Karpas-422 (cell line): ENCODE measurements around the gene THPO. TPM values are rescaled to one million over a fixed set of nuclear protein-coding genes. Genes with fewer than 3 reads are reported as not detected.

ENCODE experiments used
- DNase-seq: peaks from one replicate; pipeline ENCODE4 v3.0.0-alpha.2; 2015
- H2AFZ ChIP-seq: fragments of 200-600 bp; sonication (generic); 2 replicates; pipeline ENCODE4 v1.6.1; 2014; ENCODE audit warnings: antibody characterized with exemption, low read length, mixed read lengths
- H3K27ac ChIP-seq: fragments of 200-600 bp; sonication (generic); 2 replicates; pipeline ENCODE4 v1.5.1; 2014; ENCODE audit warnings: mild to moderate bottlenecking, low read length, moderate library complexity
- H3K27me3 ChIP-seq: fragments of 200-600 bp; sonication (generic); 2 replicates; pipeline ENCODE4 v1.6.1; 2014; ENCODE audit warnings: low read length, mixed read lengths
- H3K36me3 ChIP-seq: fragments of 200-600 bp; sonication (generic); 2 replicates; pipeline ENCODE4 v1.6.1; 2014; ENCODE audit warnings: low read length, mixed read lengths; ENCODE audit not compliant: insufficient read depth
- H3K4me1 ChIP-seq: fragments of 200-600 bp; sonication (generic); 2 replicates; pipeline ENCODE4 v1.6.1; 2014; ENCODE audit warnings: mild to moderate bottlenecking, low read length, mixed read lengths
- H3K4me2 ChIP-seq: fragments of 200-600 bp; sonication (generic); 2 replicates; pipeline ENCODE4 v1.6.1; 2014; ENCODE audit warnings: low read length, low read depth, mild to moderate bottlenecking; ENCODE audit not compliant: poor library complexity, severe bottlenecking
- H3K4me3 ChIP-seq: fragments of 200-600 bp; sonication (generic); 2 replicates; pipeline ENCODE4 v1.5.1; 2014; ENCODE audit warnings: mild to moderate bottlenecking, antibody characterized with exemption, low read length, mixed read lengths
- H3K79me2 ChIP-seq: fragments of 200-600 bp; sonication (generic); 2 replicates; pipeline ENCODE4 v1.6.1; 2014; ENCODE audit warnings: mild to moderate bottlenecking, low read length, mixed read lengths
- H3K9ac ChIP-seq: fragments of 200-600 bp; sonication (generic); 2 replicates; pipeline ENCODE4 v1.6.0; 2014; ENCODE audit warnings: low read length
- H3K9me2 ChIP-seq: fragments of 200-600 bp; sonication (generic), shearing (Covaris generic); replicated peaks from 2 replicates; pipeline ENCODE4 v1.6.0; 2014; ENCODE audit warnings: mild to moderate bottlenecking, low read length, moderate library complexity; ENCODE audit not compliant: insufficient read depth
- H3K9me3 ChIP-seq: fragments of 300-700, 200-600 bp; sonication (generic); 2 replicates; pipeline ENCODE4 v1.6.1; 2014; ENCODE audit warnings: low read length, mixed read lengths
- H4K20me1 ChIP-seq: fragments of 200-600 bp; sonication (generic); 2 replicates; pipeline ENCODE4 v1.6.1; 2014; ENCODE audit warnings: mild to moderate bottlenecking, antibody characterized with exemption, low read length, low read depth; ENCODE audit not compliant: insufficient read depth
- small RNA-seq: library from RNA; depleted of rRNA; stranded (forward); fragments of <200 nt; gene quantifications from one replicate; pipeline ENCODE3, GENCODE V24; 2014
- total RNA-seq: library from RNA; depleted of rRNA; stranded (reverse); fragments of >200 nt; shearing (Covaris generic); gene quantifications from 2 replicates; pipeline ENCODE4 v1.2.3, GENCODE V29; 2014; ENCODE audit warnings: low replicate concordance; rRNA removed

THPO gene
- total RNA-seq, 1 experiment from 2014 or later = 12.5 TPM

GRCh38 chr3:184328516-184328915 is 49.5 kb downstream of the THPO start:
- no peaks in the 10 kb centered on the region for H3K9me3 ChIP-seq
- no peaks in the 10 kb centered on the region; the same call in 1 of the 2 replicates for H3K4me1 ChIP-seq
- no peaks in the 10 kb centered on the region for H3K27me3 ChIP-seq
- no peak overlapping the region for H3K4me2 ChIP-seq
- H3K9me2 ChIP-seq = no peaks in the 10 kb centered on the region
- no peak overlapping the region for H3K4me3 ChIP-seq
- no peak overlapping the region for H3K27ac ChIP-seq
- peaks cover 78% of the 10 kb centered on the region for H4K20me1 ChIP-seq
- no peak overlapping the region for H3K9ac ChIP-seq
- no peak overlapping the region for H2AFZ ChIP-seq
- H3K36me3 ChIP-seq = peaks cover 87% of the 10 kb centered on the region
- peaks cover 19% of the 10 kb centered on the region for H3K79me2 ChIP-seq
- DNase-seq = no peak

DNA sequence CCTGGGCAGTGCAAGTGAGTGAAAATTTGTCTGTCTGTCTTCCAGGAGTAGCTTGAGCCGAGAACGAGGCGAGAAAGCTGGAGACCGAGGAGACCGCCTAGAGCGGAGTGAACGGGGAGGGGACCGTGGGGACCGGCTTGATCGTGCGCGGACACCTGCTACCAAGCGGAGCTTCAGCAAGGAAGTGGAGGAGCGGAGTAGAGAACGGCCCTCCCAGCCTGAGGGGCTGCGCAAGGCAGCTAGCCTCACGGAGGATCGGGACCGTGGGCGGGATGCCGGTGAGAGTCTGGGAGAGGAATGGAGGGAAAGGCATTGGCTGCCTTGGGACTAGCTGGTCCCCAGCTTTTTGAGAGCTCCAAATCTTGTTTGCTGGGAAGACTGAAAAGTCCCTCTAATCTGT is 50.8 kb downstream of the THPO start:
- H3K9ac ChIP-seq = no peak overlapping the region

GRCh38 chr3:184325715-184326369 is 52.2 kb downstream of the THPO start:
- H3K4me1 ChIP-seq = no peaks in the 10 kb centered on the region
- H3K9me3 ChIP-seq = no peaks in the 10 kb centered on the region
- H3K9ac ChIP-seq = no peak overlapping the region
- DNase-seq = no peak
- no peak overlapping the region for H3K27ac ChIP-seq
- no peaks in the 10 kb centered on the region for H3K9me2 ChIP-seq
- no peaks in the 10 kb centered on the region for H3K27me3 ChIP-seq
- H3K36me3 ChIP-seq = peaks cover 92% of the 10 kb centered on the region
- no peak overlapping the region for H3K4me2 ChIP-seq
- H3K4me3 ChIP-seq = no peak overlapping the region
- H3K79me2 ChIP-seq = peaks cover 40% of the 10 kb centered on the region
- peaks cover 83% of the 10 kb centered on the region for H4K20me1 ChIP-seq
- no peak overlapping the region for H2AFZ ChIP-seq

More for the DNA sequence above, 50.8 kb downstream of the THPO start:
- Histone ChIP-seq H3K9me3 (no peaks in the 10 kb centered on the region), H3K4me1 (no peaks in the 10 kb centered on the region), H3K9me2 (no peaks in the 10 kb centered on the region), H3K27me3 (no peaks in the 10 kb centered on the region), H3K4me3 (no peak overlapping the region), H3K4me2 (no peak overlapping the region), H3K79me2 (peaks cover 27% of the 10 kb centered on the region), H3K27ac (no peak overlapping the region), H4K20me1 (peaks cover 78% of the 10 kb centered on the region), H3K36me3 (peaks cover 91% of the 10 kb centered on the region), H2AFZ (no peak overlapping the region)
- no peak for DNase-seq

- Histone ChIP-seq H3K27ac (no peak overlapping the region), H3K9me3 (no peaks in the 10 kb centered on the region), H3K79me2 (peaks cover 45% of the 10 kb centered on the region), H3K27me3 (no peaks in the 10 kb centered on the region), H3K4me1 (no peaks in the 10 kb centered on the region), H3K9me2 (no peaks in the 10 kb centered on the region), H3K36me3 (peaks cover 95% of the 10 kb centered on the region), H2AFZ (no peak overlapping the region), H3K4me3 (no peak overlapping the region), H3K9ac (no peak overlapping the region), H4K20me1 (peaks cover 88% of the 10 kb centered on the region), H3K4me2 (no peak overlapping the region)
- DNase-seq = no peak
These were observed 52.7 kb downstream of the THPO start for GRCh38 chr3:184325269-184325668.

DNA sequence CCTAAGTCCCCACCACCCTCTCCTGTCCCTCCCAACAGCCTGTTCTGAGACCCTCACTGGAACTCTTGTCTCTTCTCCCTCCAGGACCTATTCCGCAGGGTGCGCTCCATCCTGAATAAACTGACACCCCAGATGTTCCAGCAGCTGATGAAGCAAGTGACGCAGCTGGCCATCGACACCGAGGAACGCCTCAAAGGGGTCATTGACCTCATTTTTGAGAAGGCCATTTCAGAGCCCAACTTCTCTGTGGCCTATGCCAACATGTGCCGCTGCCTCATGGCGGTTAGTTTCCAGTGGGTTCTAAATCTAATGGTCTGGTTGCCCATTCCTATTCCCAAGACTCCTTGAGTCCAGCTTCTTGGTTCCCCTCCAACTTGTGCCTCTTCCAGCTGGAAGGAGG is 54.3 kb downstream of the THPO start:
- Histone ChIP-seq H3K4me2 (no peak overlapping the region), H3K4me1 (no peaks in the 10 kb centered on the region), H3K79me2 (peaks cover 60% of the 10 kb centered on the region), H3K9me2 (no peaks in the 10 kb centered on the region), H3K9ac (no peak overlapping the region), H3K9me3 (no peaks in the 10 kb centered on the region), H3K27me3 (no peaks in the 10 kb centered on the region), H4K20me1 (peaks cover 88% of the 10 kb centered on the region), H3K27ac (no peak overlapping the region), H2AFZ (no peak overlapping the region), H3K4me3 (no peak overlapping the region), H3K36me3 (peaks cover 95% of the 10 kb centered on the region)
- DNase-seq = no peak

GRCh38 chr3:184322731-184323487 is 55.1 kb downstream of the THPO start:
- no peak for DNase-seq
- Histone ChIP-seq H3K4me1 (peaks cover 3% of the 10 kb centered on the region), H3K27ac (no peak overlapping the region), H3K79me2 (peaks cover 68% of the 10 kb centered on the region), H3K9me2 (no peaks in the 10 kb centered on the region), H3K36me3 (peaks cover 96% of the 10 kb centered on the region), H3K9me3 (no peaks in the 10 kb centered on the region), H3K27me3 (no peaks in the 10 kb centered on the region), H3K4me2 (no peak overlapping the region), H3K9ac (no peak overlapping the region), H4K20me1 (peaks cover 89% of the 10 kb centered on the region), H2AFZ (no peak overlapping the region), H3K4me3 (no peak overlapping the region)

Small RNA genes within 50 kb of the gene (small RNA-seq; reads per million reads assigned to genes)
- 707 reads per million, percentile 100 among the genes with 10 or more reads in this experiment for gene SNORD66

Other genes with a start within 250 kb of the THPO start
- 59.4 and 68.4 TPM in 2 replicates for gene EIF2B5, start 242.8 kb downstream of the THPO start, total RNA-seq
- 62.1 and 106 TPM in 2 replicates for gene DVL3, start 222.8 kb downstream of the THPO start, total RNA-seq
- 212 and 265 TPM in 2 replicates for gene AP2M1, start 203.4 kb downstream of the THPO start, total RNA-seq
- gene ABCF3, start 192.0 kb downstream of the THPO start, total RNA-seq = 61.6 and 62.9 TPM in 2 replicates
- gene VWA5B2, start 148.6 kb downstream of the THPO start, total RNA-seq = not detected in 2 replicates
- 80.1 and 108 TPM in 2 replicates for gene ALG3, start 129.2 kb downstream of the THPO start, total RNA-seq
- gene EEF1AKMT4, start 128.5 kb downstream of the THPO start, total RNA-seq = 30.3 and 49.6 TPM in 2 replicates
- gene CAMK2N2, start 116.7 kb downstream of the THPO start, total RNA-seq = 5.0 and 9.5 TPM in 2 replicates
- 0.15 TPM in 1 of 2 replicates, not detected in the other for gene ECE2, start 102.2 kb downstream of the THPO start, total RNA-seq
- 235 and 301 TPM in 2 replicates for gene PSMD2, start 79.0 kb downstream of the THPO start, total RNA-seq
- 177 and 369 TPM in 2 replicates for gene EIF4G1, start 63.6 kb downstream of the THPO start, total RNA-seq
- gene FAM131A, start 40.6 kb downstream of the THPO start, total RNA-seq = 23.0 and 26.1 TPM in 2 replicates
- gene CLCN2, start 16.6 kb downstream of the THPO start, total RNA-seq = 4.4 and 8.8 TPM in 2 replicates
- 165 and 169 TPM in 2 replicates for gene POLR2H, start 16.5 kb downstream of the THPO start, total RNA-seq
- gene CHRD, start 1.8 kb upstream of the THPO start, total RNA-seq = 17.7 and 52.9 TPM in 2 replicates
- gene EPHB3, start 183.6 kb upstream of the THPO start, total RNA-seq = not detected in 2 replicates